ENCODE results near the gene NDRG2.
"Not testable (repeated sequence)": the region's sequence is repeated elsewhere in the genome, so short reads cannot be mapped to it uniquely, and the experiment has no call there.

Gene NDRG2

GRCh38 chr14:21009721-21010120 is 15.1 kb downstream of the NDRG2 start:
- DNase-seq (ENCODE audit: low read depth), result not testable (repeated sequence)

- no peak for DNase-seq (ENCODE audit: low read depth)
Measured at GRCh38 chr14:21003788-21004346, 21.0 kb downstream of the NDRG2 start.

GRCh38 chr14:21001218-21001617 is 23.6 kb downstream of the NDRG2 start:
- no peak for DNase-seq (ENCODE audit: low read depth)

GRCh38 chr14:20999591-20999990 is 25.3 kb downstream of the NDRG2 start:
- no peak for DNase-seq (ENCODE audit: low read depth)

GRCh38 chr14:20998674-20999366 is 26.0 kb downstream of the NDRG2 start, which contains the start of gene SLC39A2:
Gene SLC39A2, plus strand, starts transcription at chr14:20999293. Its CDS starts 154 bp downstream, at chr14:20999447.
- no peak for DNase-seq (ENCODE audit: low read depth)

- DNase-seq (ENCODE audit: low read depth), result no peak
Measured at GRCh38 chr14:20998139-20998538, 26.7 kb downstream of the NDRG2 start.

GRCh38 chr14:20997564-20997963 is 27.3 kb downstream of the NDRG2 start:
- no peak for DNase-seq (ENCODE audit: low read depth)

GRCh38 chr14:20997115-20997514 is 27.7 kb downstream of the NDRG2 start:
- no peak for DNase-seq (ENCODE audit: low read depth)

GRCh38 chr14:20996521-20996920 is 28.3 kb downstream of the NDRG2 start:
- DNase-seq (ENCODE audit: low read depth), result no peak

GRCh38 chr14:20989787-20990600 is 34.9 kb downstream of the NDRG2 start, which contains the start of gene METTL17:
Gene METTL17, plus strand, starts transcription at chr14:20989980. Its CDS starts 23 bp downstream, at chr14:20990003.
- DNase-seq (ENCODE audit: low read depth), result peak; percentile 70

- no peak for DNase-seq (ENCODE audit: low read depth)
Measured at GRCh38 chr14:20989471-20989786, 35.4 kb downstream of the NDRG2 start.

- DNase-seq (ENCODE audit: low read depth), result no peak
Measured at GRCh38 chr14:20988717-20989470, 36.0 kb downstream of the NDRG2 start.

GRCh38 chr14:20986811-20987210 is 38.0 kb downstream of the NDRG2 start:
- no peak for DNase-seq (ENCODE audit: low read depth)

- DNase-seq (ENCODE audit: low read depth), result not testable (repeated sequence)
Measured at GRCh38 chr14:20985650-20986049, 39.2 kb downstream of the NDRG2 start.

- no peak for DNase-seq (ENCODE audit: low read depth)
Measured at GRCh38 chr14:20982646-20983369, 42.1 kb downstream of the NDRG2 start.

GRCh38 chr14:20980906-20981305 is 44.0 kb downstream of the NDRG2 start:
- DNase-seq (ENCODE audit: low read depth), result no peak

- no peak for DNase-seq (ENCODE audit: low read depth)
Measured at GRCh38 chr14:20978687-20979086, 46.2 kb downstream of the NDRG2 start.

GRCh38 chr14:20976291-20976690 is 48.6 kb downstream of the NDRG2 start:
- DNase-seq (ENCODE audit: low read depth), result no peak

GRCh38 chr14:20973501-20973900 is 51.4 kb downstream of the NDRG2 start:
- DNase-seq (ENCODE audit: low read depth), result no peak

- no peak for DNase-seq (ENCODE audit: low read depth)
Measured at GRCh38 chr14:20971705-20972021, 53.2 kb downstream of the NDRG2 start.

- peak; percentile 64 for DNase-seq (ENCODE audit: low read depth)
Measured at GRCh38 chr14:20970983-20971704, 53.7 kb downstream of the NDRG2 start.

Data from activated T-cell treated with anti-CD3 and anti-CD28 coated beads for 1 hour (primary cell).